ENCODE results near the gene QRICH1. TPM values are rescaled to one million over a fixed set of nuclear protein-coding genes. Genes with fewer than 3 reads are reported as not detected.

QRICH1 gene
- total RNA-seq, 1 donor from 2014 or later = 56.0 TPM

- Histone ChIP-seq H3K4me3 (ENCODE audit: low read depth, low read length) (peak within 1 kb of the TSS; percentile 94), H3K27me3 (ENCODE audit: control insufficient read depth, insufficient read depth, low read length) (no peaks in the 10 kb centered on the region), H3K36me3 (ENCODE audit: control insufficient read depth, insufficient read depth, low read length) (no peaks in the 10 kb centered on the region)
- TF ChIP-seq CTCF (IDR thresholded peaks at IDR 0.05; ENCODE audit: insufficient read depth, low read length, poor library complexity, severe bottlenecking) = peak; percentile 46
- DNase-seq (ENCODE audit: low read depth) = peak; percentile 89
Observed at GRCh38 chr3:49007068-49007770, 86.7 kb downstream of the QRICH1 start, which contains the start of gene WDR6. WDR6 (plus strand) TSS chr3:49007391; CDS start chr3:49007432, 41 bp downstream.

- DNase-seq (ENCODE audit: low read depth) = no peak
- TF ChIP-seq CTCF (IDR thresholded peaks at IDR 0.05; ENCODE audit: insufficient read depth, low read length, poor library complexity, severe bottlenecking) = no peak
- peak overlapping the region; percentile 94 for H3K4me3 ChIP-seq (ENCODE audit: low read depth, low read length)
- no peaks in the 10 kb centered on the region for H3K36me3 ChIP-seq (ENCODE audit: control insufficient read depth, insufficient read depth, low read length)
- H3K27me3 ChIP-seq (ENCODE audit: control insufficient read depth, insufficient read depth, low read length) = no peaks in the 10 kb centered on the region
Observed at GRCh38 chr3:49006408-49007067, 87.3 kb downstream of the QRICH1 start.

GRCh38 chr3:49005998-49006397, 87.9 kb downstream of the QRICH1 start:
- no peaks in the 10 kb centered on the region for H3K27me3 ChIP-seq (ENCODE audit: control insufficient read depth, insufficient read depth, low read length)
- H3K4me3 ChIP-seq (ENCODE audit: low read depth, low read length) = peak overlapping the region; percentile 94
- no peak for TF ChIP-seq CTCF (IDR thresholded peaks at IDR 0.05; ENCODE audit: insufficient read depth, low read length, poor library complexity, severe bottlenecking)
- DNase-seq (ENCODE audit: low read depth) = no peak
- no peaks in the 10 kb centered on the region for H3K36me3 ChIP-seq (ENCODE audit: control insufficient read depth, insufficient read depth, low read length)

GRCh38 chr3:49005303-49005680, 88.6 kb downstream of the QRICH1 start:
- no peak for DNase-seq (ENCODE audit: low read depth)
- no peak overlapping the region for H3K4me3 ChIP-seq (ENCODE audit: low read depth, low read length)
- H3K27me3 ChIP-seq (ENCODE audit: control insufficient read depth, insufficient read depth, low read length) = no peaks in the 10 kb centered on the region
- no peaks in the 10 kb centered on the region for H3K36me3 ChIP-seq (ENCODE audit: control insufficient read depth, insufficient read depth, low read length)
- TF ChIP-seq CTCF (IDR thresholded peaks at IDR 0.05; ENCODE audit: insufficient read depth, low read length, poor library complexity, severe bottlenecking) = no peak

- no peak overlapping the region for H3K4me3 ChIP-seq (ENCODE audit: low read depth, low read length)
- no peak for TF ChIP-seq CTCF (IDR thresholded peaks at IDR 0.05; ENCODE audit: insufficient read depth, low read length, poor library complexity, severe bottlenecking)
- no peaks in the 10 kb centered on the region for H3K36me3 ChIP-seq (ENCODE audit: control insufficient read depth, insufficient read depth, low read length)
Observed at GRCh38 chr3:49004352-49005302, 89.2 kb downstream of the QRICH1 start.

More at GRCh38 chr3:49004352-49005302, 89.2 kb downstream of the QRICH1 start:
- no peak for DNase-seq (ENCODE audit: low read depth)
- no peaks in the 10 kb centered on the region for H3K27me3 ChIP-seq (ENCODE audit: control insufficient read depth, insufficient read depth, low read length)
